HEK293T (cell line): ENCODE data around the gene GLYATL3.

ENCODE experiments used
- ARNT ChIP-seq: fragments of 450-650 bp; IDR thresholded peaks from 2 replicates; pipeline ENCODE4 v1.6.1; 2017; ENCODE audit warnings: mild to moderate bottlenecking
- ELF4 ChIP-seq: fragments of 450-650 bp; IDR thresholded peaks from 2 replicates; pipeline ENCODE4 v1.6.1; 2017; ENCODE audit warnings: antibody characterized with exemption
- FOXK2 ChIP-seq: fragments of 450-650 bp; IDR thresholded peaks from 2 replicates; pipeline ENCODE4 v1.6.1; 2016; ENCODE audit warnings: mild to moderate bottlenecking
- FOXM1 ChIP-seq: fragments of 450-650 bp; IDR thresholded peaks from 2 replicates; pipeline ENCODE4 v1.6.1; 2017; ENCODE audit warnings: mild to moderate bottlenecking, borderline replicate concordance
- HDGF ChIP-seq: fragments of 450-650 bp; IDR thresholded peaks from 2 replicates; pipeline ENCODE4 v1.6.1; 2017; ENCODE audit warnings: antibody characterized with exemption, borderline replicate concordance
- NFRKB ChIP-seq: fragments of 450-650 bp; IDR thresholded peaks from 2 replicates; pipeline ENCODE4 v1.6.1; 2016; ENCODE audit warnings: mild to moderate bottlenecking, moderate library complexity
- SP1 ChIP-seq: fragments of 450-650 bp; IDR thresholded peaks from 2 replicates; pipeline ENCODE4 v1.6.1; 2017
- SUZ12 ChIP-seq: fragments of 450-650 bp; IDR thresholded peaks from 2 replicates; pipeline ENCODE4 v1.6.1; 2016; ENCODE audit warnings: mild to moderate bottlenecking

- no peak for TF ChIP-seq ELF4
- TF ChIP-seq FOXK2 = no peak
- no peak for TF ChIP-seq FOXM1
- no peak for TF ChIP-seq ARNT
- no peak for TF ChIP-seq HDGF
- TF ChIP-seq SP1 = no peak
- TF ChIP-seq NFRKB = no peak
- TF ChIP-seq SUZ12 = no peak
These were observed 76.9 kb downstream of the GLYATL3 start for GRCh38 chr6:49576618-49577017.
